ENCODE measurements around the gene CTAGE9. TPM values are rescaled to one million over a fixed set of nuclear protein-coding genes. Genes with fewer than 3 reads are reported as not detected.

Gene CTAGE9
- total RNA-seq, 1 donor from 2014 or later: not detected

DNA sequence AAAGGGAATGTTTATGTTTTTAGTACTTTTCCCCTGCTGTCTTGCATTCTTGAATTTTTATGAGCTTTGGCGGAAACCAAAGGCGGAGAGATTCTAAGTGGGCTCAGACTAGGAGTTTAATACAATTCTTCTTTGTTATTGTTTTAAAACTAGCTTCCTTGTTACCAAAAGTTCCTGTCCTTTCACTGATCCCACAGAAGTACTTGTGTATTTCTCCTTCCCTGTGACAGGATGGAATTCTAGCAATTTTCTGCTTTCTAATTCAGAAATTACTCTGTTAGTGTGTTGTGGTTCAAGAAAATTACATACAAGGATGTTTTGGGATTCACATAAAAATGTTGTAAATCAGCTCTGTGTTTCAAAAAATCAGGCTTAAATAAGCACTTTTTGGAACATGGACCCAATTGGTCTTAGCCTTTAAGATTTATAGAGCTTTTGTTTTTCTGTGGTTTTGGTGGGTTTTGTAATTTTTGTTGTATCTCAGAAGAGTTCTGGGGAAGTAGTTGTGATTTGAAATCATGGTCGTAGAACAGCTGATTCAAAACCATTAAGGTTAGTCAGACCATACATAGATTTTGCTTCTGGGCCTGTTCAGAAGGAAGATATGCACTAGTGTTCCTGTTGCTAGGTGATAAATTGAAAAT lies 17.6 kb upstream of the CTAGE9 start:
- TF ChIP-seq, protein P1, sequence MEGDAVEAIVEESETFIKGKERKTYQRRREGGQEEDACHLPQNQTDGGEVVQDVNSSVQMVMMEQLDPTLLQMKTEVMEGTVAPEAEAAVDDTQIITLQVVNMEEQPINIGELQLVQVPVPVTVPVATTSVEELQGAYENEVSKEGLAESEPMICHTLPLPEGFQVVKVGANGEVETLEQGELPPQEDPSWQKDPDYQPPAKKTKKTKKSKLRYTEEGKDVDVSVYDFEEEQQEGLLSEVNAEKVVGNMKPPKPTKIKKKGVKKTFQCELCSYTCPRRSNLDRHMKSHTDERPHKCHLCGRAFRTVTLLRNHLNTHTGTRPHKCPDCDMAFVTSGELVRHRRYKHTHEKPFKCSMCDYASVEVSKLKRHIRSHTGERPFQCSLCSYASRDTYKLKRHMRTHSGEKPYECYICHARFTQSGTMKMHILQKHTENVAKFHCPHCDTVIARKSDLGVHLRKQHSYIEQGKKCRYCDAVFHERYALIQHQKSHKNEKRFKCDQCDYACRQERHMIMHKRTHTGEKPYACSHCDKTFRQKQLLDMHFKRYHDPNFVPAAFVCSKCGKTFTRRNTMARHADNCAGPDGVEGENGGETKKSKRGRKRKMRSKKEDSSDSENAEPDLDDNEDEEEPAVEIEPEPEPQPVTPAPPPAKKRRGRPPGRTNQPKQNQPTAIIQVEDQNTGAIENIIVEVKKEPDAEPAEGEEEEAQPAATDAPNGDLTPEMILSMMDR (IDR thresholded peaks at IDR 0.05; ENCODE audit: unreplicated experiment): no peak
- Mint-ChIP-seq H3K27me3 (ENCODE audit: unreplicated experiment) (peaks cover 5% of the 10 kb centered on the region), H3K4me3 (ENCODE audit: unreplicated experiment) (no peak overlapping the region), H3K4me1 (ENCODE audit: unreplicated experiment) (peaks cover 10% of the 10 kb centered on the region), H3K9me3 (ENCODE audit: unreplicated experiment) (no peaks in the 10 kb centered on the region), H3K27ac (ENCODE audit: unreplicated experiment) (peak overlapping the region; percentile 68), H3K36me3 (ENCODE audit: low read depth, unreplicated experiment) (no peaks in the 10 kb centered on the region)
- DNase-seq (ENCODE audit: low spot score): no peak

DNA sequence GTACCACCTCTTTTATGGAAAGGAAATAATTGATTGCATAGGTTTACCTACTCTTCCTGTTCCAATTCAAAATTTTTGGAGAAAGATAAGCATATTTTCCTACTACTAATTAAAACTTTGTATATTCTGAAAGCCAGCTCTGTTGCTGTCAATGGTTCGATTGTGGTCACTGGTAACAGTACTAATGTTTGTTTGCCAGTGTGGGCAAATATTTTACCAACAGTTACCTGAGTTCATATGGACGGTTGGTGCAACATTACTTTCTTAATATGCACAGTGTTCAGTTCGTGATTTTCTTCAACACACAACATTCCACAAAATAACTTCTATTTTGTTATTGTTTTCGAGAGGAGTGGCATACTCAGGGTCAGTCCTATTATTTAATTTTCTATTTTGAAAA lies 17.1 kb upstream of the CTAGE9 start:
- peaks cover 10% of the 10 kb centered on the region for H3K4me1 Mint-ChIP-seq (ENCODE audit: unreplicated experiment)
- no peaks in the 10 kb centered on the region for H3K36me3 Mint-ChIP-seq (ENCODE audit: low read depth, unreplicated experiment)
- H3K27me3 Mint-ChIP-seq (ENCODE audit: unreplicated experiment): peaks cover 5% of the 10 kb centered on the region
- no peaks in the 10 kb centered on the region for H3K9me3 Mint-ChIP-seq (ENCODE audit: unreplicated experiment)
- DNase-seq (ENCODE audit: low spot score): no peak
- H3K27ac Mint-ChIP-seq (ENCODE audit: unreplicated experiment): no peak overlapping the region
- no peak overlapping the region for H3K4me3 Mint-ChIP-seq (ENCODE audit: unreplicated experiment)
- TF ChIP-seq, protein P1 (IDR thresholded peaks at IDR 0.05; ENCODE audit: unreplicated experiment): no peak

DNA sequence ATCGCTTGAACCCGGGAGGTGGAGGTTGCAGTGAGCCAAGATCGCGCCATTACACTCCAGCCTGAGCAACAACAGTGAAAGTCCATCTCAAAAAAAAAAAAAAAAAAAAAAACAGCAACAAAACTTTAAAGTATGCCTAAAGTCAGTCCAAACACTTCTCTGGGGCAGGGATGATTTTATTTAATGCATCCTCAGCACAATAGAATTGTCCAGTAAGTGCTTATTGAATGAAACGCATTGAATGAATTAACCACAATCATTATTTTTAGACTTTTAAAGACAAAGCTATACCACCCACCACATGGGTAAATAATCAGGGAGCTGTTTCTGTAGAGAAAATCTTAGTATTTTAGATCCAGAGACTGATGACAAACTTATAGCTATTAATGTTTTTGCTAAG lies 16.6 kb upstream of the CTAGE9 start:
- H3K27me3 Mint-ChIP-seq (ENCODE audit: unreplicated experiment): peaks cover 5% of the 10 kb centered on the region
- DNase-seq (ENCODE audit: low spot score): no peak
- peaks cover 10% of the 10 kb centered on the region for H3K4me1 Mint-ChIP-seq (ENCODE audit: unreplicated experiment)

DNA sequence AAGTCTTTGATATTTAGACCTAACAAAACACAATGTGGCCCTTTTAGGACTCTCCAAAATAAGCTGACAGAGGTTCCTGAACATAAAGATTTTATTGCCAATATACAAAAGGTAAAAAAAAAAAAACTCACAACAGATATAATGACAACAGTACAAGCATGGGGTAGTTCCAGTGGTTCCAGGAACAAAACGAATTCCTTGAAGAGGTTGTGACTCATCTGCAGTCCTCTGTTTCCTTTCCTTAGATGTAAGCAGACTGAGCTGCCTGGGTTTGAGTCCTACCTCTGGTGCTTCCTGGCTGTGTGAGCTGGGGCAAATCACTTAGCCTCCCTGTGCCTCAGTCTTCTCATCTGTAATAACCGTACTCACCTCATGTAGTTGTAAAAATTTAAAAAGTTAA lies 13.3 kb upstream of the CTAGE9 start:
- DNase-seq (ENCODE audit: low spot score): no peak
- no peaks in the 10 kb centered on the region for H3K9me3 Mint-ChIP-seq (ENCODE audit: unreplicated experiment)
- TF ChIP-seq, protein P1 (IDR thresholded peaks at IDR 0.05; ENCODE audit: unreplicated experiment): no peak
- H3K4me3 Mint-ChIP-seq (ENCODE audit: unreplicated experiment): no peak overlapping the region
- H3K36me3 Mint-ChIP-seq (ENCODE audit: low read depth, unreplicated experiment): no peaks in the 10 kb centered on the region
- peaks cover 4% of the 10 kb centered on the region for H3K27me3 Mint-ChIP-seq (ENCODE audit: unreplicated experiment)
- H3K27ac Mint-ChIP-seq (ENCODE audit: unreplicated experiment): no peak overlapping the region
- H3K4me1 Mint-ChIP-seq (ENCODE audit: unreplicated experiment): peaks cover 10% of the 10 kb centered on the region

More for the DNA sequence above, 16.6 kb upstream of the CTAGE9 start:
- H3K27ac Mint-ChIP-seq (ENCODE audit: unreplicated experiment): no peak overlapping the region
- TF ChIP-seq, protein P1 (IDR thresholded peaks at IDR 0.05; ENCODE audit: unreplicated experiment): no peak
- no peak overlapping the region for H3K4me3 Mint-ChIP-seq (ENCODE audit: unreplicated experiment)
- H3K9me3 Mint-ChIP-seq (ENCODE audit: unreplicated experiment): no peaks in the 10 kb centered on the region
- H3K36me3 Mint-ChIP-seq (ENCODE audit: low read depth, unreplicated experiment): no peaks in the 10 kb centered on the region

DNA sequence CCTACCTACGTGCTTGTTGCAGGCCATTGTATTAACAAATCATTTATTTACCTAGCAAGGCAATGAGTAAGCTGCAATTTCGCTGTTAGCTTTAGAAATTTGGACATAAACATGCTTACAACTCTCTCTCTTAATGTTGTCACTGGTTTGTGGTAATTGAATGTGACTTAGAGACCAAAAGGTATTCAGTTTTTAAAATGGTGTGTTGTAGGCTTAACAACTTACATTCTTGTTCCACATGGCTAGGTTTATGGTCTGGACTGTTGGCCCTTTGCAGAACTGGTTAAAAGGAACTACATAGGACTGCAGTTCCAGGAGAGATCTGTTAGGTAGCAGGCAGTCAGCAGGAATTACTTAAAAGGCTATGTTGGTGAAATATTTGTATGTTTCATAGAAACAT lies 10.3 kb upstream of the CTAGE9 start:
- H3K4me1 Mint-ChIP-seq (ENCODE audit: unreplicated experiment): no peaks in the 10 kb centered on the region
- H3K4me3 Mint-ChIP-seq (ENCODE audit: unreplicated experiment): no peak overlapping the region
- no peak for DNase-seq (ENCODE audit: low spot score)
- no peaks in the 10 kb centered on the region for H3K9me3 Mint-ChIP-seq (ENCODE audit: unreplicated experiment)
- TF ChIP-seq, protein P1 (IDR thresholded peaks at IDR 0.05; ENCODE audit: unreplicated experiment): no peak
- no peak overlapping the region for H3K27ac Mint-ChIP-seq (ENCODE audit: unreplicated experiment)
- no peaks in the 10 kb centered on the region for H3K36me3 Mint-ChIP-seq (ENCODE audit: low read depth, unreplicated experiment)
- H3K27me3 Mint-ChIP-seq (ENCODE audit: unreplicated experiment): peaks cover 6% of the 10 kb centered on the region

Measured in endothelial cell (in vitro differentiated cells).